Heart left ventricle (tissue), 16 donors: ENCODE data around the gene ZNF292. TPM values are rescaled to one million over a fixed set of nuclear protein-coding genes. Genes with fewer than 3 reads are reported as not detected.

Experiments used
- ATAC-seq, 4 donors: fragments of 200-7000 bp; cut with Tn5 transposase; one replicate each; pipeline ENCODE4 v1.9.1; 2020 to 2022; ENCODE audit warnings: moderate library complexity in 4 of 4, mild to moderate bottlenecking in 3 of 4, moderate number of reproducible peaks in 1 of 4
- DNase-seq, 5 donors: peaks; one replicate each; pipeline ENCODE4 v3.0.0-alpha.2; 2020
- H3K27ac ChIP-seq, 12 donors: fragments of 200-600 bp; sonication (generic) in 4 of 12; one replicate each; pipeline versions ENCODE4 v1.5.0 to v1.8.0; 2016 to 2022; ENCODE audit warnings: mild to moderate bottlenecking in 2 of 12
- H3K27me3 ChIP-seq, 9 donors: fragments of 200-600 bp; sonication (generic) in 2 of 9; one replicate each; pipeline versions ENCODE4 v1.5.1 to v1.8.0; 2016 to 2022; ENCODE audit warnings: mild to moderate bottlenecking in 3 of 9
- H3K36me3 ChIP-seq, 9 donors: fragments of 200-600 bp; sonication (generic) in 2 of 9; one replicate each; pipeline versions ENCODE4 v1.5.0 to v1.8.0; 2018 to 2022; ENCODE audit warnings: mild to moderate bottlenecking in 2 of 9
- H3K4me1 ChIP-seq, 12 donors: fragments of 200-600 bp; sonication (generic) in 4 of 12; one replicate each; pipeline versions ENCODE4 v1.5.0 to v1.8.0; 2016 to 2022; ENCODE audit warnings: mild to moderate bottlenecking in 3 of 12
- H3K4me3 ChIP-seq, 12 donors: fragments of 200-600 bp; sonication (generic) in 4 of 12; one replicate each; pipeline versions ENCODE4 v1.5.0 to v1.8.0; 2017 to 2022; ENCODE audit warnings: mild to moderate bottlenecking in 9 of 12, moderate library complexity in 4 of 12
- H3K9me3 ChIP-seq, 12 donors: fragments of 200-600 bp; sonication (generic) in 4 of 12; one replicate each; pipeline versions ENCODE4 v1.5.0 to v1.8.0; 2016 to 2022; ENCODE audit warnings: mild to moderate bottlenecking in 1 of 12
- CTCF ChIP-seq, 12 donors: fragments of 200-600 bp; sonication (generic) in 4 of 12; IDR thresholded peaks; one replicate each; pipeline versions ENCODE4 v1.5.0 to v1.8.0; 2018 to 2022; ENCODE audit warnings: antibody characterized with exemption in 12 of 12, mild to moderate bottlenecking in 5 of 12
- POLR2A ChIP-seq, 2 donors: fragments of 450-650 bp; IDR thresholded peaks; one replicate each; pipeline ENCODE4 v1.6.1; 2017; ENCODE audit warnings: antibody characterized with exemption in 2 of 2, mild to moderate bottlenecking in 2 of 2, moderate library complexity in 2 of 2
- WGBS, 4 donors: extraction: QIAGEN DNeasy Blood & Tissue Kit in 2 of 4; methylation state at CpG; one replicate each; pipeline versions ENCODE4 v1.1.5 to v1.1.7; 2013 to 2018; 5-methylcytosine and 5-hydroxymethylcytosine counted together
- intact Hi-C, 10 donors: fragments of 100-400 bp; cut with DNase I; formaldehyde crosslinking; loops; one replicate each; pipeline versions ENCODE4 v1.11.1 to v1.14.2; 2022
- polyA plus RNA-seq, 2 donors: library from polyadenylated mRNA; stranded (reverse); fragments of 200-250 nt; gene quantifications; one replicate each; pipeline ENCODE4 v1.2.3, GENCODE V29; 2013
- total RNA-seq, 9 donors: library from RNA; depleted of rRNA in 2 of 9; stranded (reverse); fragments of >200 nt in 2 of 9; fragmentation: NEBNext Ultra II Directional in 3 of 9; extraction: Animal tissue kit (Norgen Biotek cat#: 25700) in 3 of 9; gene quantifications; one replicate each; pipeline versions ENCODE4 v1.1.0 to v1.2.4, GENCODE V29; 2016 to 2023
- donor health status: ischemic (EF 13 %, LVEDD 7.1; RV severe dilation, severe dysfunction).
- donor health status: healthy with polysubstance abuse.
- donor health status: DM: no; HTN: yes; CAD: no.
- donor health status: DM: no; HTN: no; CAD: no.
- donor health status: ischemic (EF 25% LVEDD 6.9; RV normal size, moderate dysfunction).
- donor health status: ischemic (EF 25% LVEDD 5.7; RV mildly dilated, moderate dysfunction).
- donor health status: healthy.
- donor health status: DM: yes; HTN: yes; CAD: no.
- donor health status: ischemic (EF 35%, LVEDD 5.7; RV mildly dilated, moderate dysfunction).
- donor health status: nonischemic (EF 11% LVEDD 7.7; RV severe dilation, severe dysfunction).
- donor health status: DM: yes; HTN: yes; CAD: no.
- donor health status: PGD.
- donor health status: ischemic (EF 29% LVEDD 5.4; RV normal size, mild dysfunction).
- donor health status: nonischemic (EF 23%, LVEDD 6.1; RV moderate dilation, normal function).

Gene ZNF292
- total and polyA plus RNA-seq, 11 donors, result 4.0 to 35.8 (median 27.4) TPM

GRCh38 chr6:87281426-87281825 lies 126.1 kb downstream of the ZNF292 start:
- Histone ChIP-seq H3K27me3 (no peaks in the 10 kb centered on the region), H3K4me3 (no peak overlapping the region), H3K27ac (no peak overlapping the region), H3K9me3 (no peaks in the 10 kb centered on the region), H3K36me3 (no peaks in the 10 kb centered on the region), H3K4me1 (no peaks in the 10 kb centered on the region)
- no peak for DNase-seq
- TF ChIP-seq CTCF (IDR thresholded peaks at IDR 0.05), result no peak
- TF ChIP-seq POLR2A (IDR thresholded peaks at IDR 0.05), result no peak
- intact Hi-C loops, result no loop called here
- 31 to 45% (median 38%) methylated on average over 1 of the region's 1 CpG for WGBS, 4 donors
- peak in 2 of 4 donors; percentile 30 to 55 for ATAC-seq

GRCh38 chr6:87282743-87283142 lies 127.4 kb downstream of the ZNF292 start:
- intact Hi-C loops, result no loop called here
- H3K4me1 ChIP-seq, result no peaks in the 10 kb centered on the region
- H3K9me3 ChIP-seq, result no peaks in the 10 kb centered on the region
- H3K4me3 ChIP-seq, result no peak overlapping the region
- 93 to 100% (median 98%) methylated on average over 1 of the region's 1 CpG for WGBS, 4 donors
- H3K36me3 ChIP-seq, result no peaks in the 10 kb centered on the region
- ATAC-seq (no peak), DNase-seq (no peak)
- H3K27me3 ChIP-seq, result no peaks in the 10 kb centered on the region
- H3K27ac ChIP-seq, result no peak overlapping the region
- TF ChIP-seq POLR2A (IDR thresholded peaks at IDR 0.05) (no peak), CTCF (IDR thresholded peaks at IDR 0.05) (no peak)

GRCh38 chr6:87283461-87283860 lies 128.1 kb downstream of the ZNF292 start:
- intact Hi-C loops, result no loop called here
- TF ChIP-seq CTCF (IDR thresholded peaks at IDR 0.05) (no peak), POLR2A (IDR thresholded peaks at IDR 0.05) (no peak)
- H3K4me1 ChIP-seq, result no peaks in the 10 kb centered on the region
- ATAC-seq (no peak), DNase-seq (no peak)
- H3K27ac ChIP-seq, result no peak overlapping the region
- H3K4me3 ChIP-seq, result no peak overlapping the region
- H3K36me3 ChIP-seq, result no peaks in the 10 kb centered on the region
- H3K27me3 ChIP-seq, result no peaks in the 10 kb centered on the region
- WGBS, 4 donors, result 55 to 66% (median 63%) methylated on average over 3 of the region's 3 CpGs
- no peaks in the 10 kb centered on the region for H3K9me3 ChIP-seq

GRCh38 chr6:87287251-87287650 lies 131.9 kb downstream of the ZNF292 start:
- H3K27ac ChIP-seq, result no peak overlapping the region
- intact Hi-C loops, result no loop called here
- WGBS, 4 donors, result 82 to 94% (median 87%) methylated on average over 2 of the region's 2 CpGs
- no peaks in the 10 kb centered on the region for H3K9me3 ChIP-seq
- DNase-seq, result no peak
- no peaks in the 10 kb centered on the region for H3K27me3 ChIP-seq
- TF ChIP-seq CTCF (IDR thresholded peaks at IDR 0.05) (no peak), POLR2A (IDR thresholded peaks at IDR 0.05) (no peak)
- no peaks in the 10 kb centered on the region for H3K36me3 ChIP-seq
- ATAC-seq, result no peak
- no peaks in the 10 kb centered on the region for H3K4me1 ChIP-seq
- no peak overlapping the region for H3K4me3 ChIP-seq
